CD4-positive, alpha-beta T cell treated with Interleukin-17A for 4 hours (primary cell): ENCODE results near the gene NTHL1.

Source experiments
- DNase-seq: peaks from one replicate; pipeline ENCODE4 v3.0.0-alpha.2; 2020; ENCODE audit warnings: mixed read lengths

The NTHL1 gene

DNA sequence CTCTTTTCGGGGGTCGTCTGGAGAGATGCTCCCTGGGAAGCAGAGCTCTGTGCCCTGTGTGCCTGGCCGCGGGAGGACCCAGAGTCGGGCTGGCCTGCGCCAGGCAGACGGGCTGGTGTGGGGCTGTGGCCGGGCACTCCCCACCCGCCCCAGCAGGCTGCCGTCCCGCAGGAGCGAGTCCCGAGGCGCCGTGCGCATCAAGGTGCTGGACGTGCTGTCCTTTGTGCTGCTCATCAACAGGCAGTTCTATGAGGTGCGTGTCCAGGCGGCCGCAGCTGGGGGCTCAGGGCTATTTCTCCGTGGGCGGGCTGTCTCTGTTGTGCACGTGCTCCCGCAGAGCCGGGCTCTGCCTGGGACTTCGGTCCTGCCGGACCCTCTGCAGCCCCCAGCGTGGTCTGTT lies 15.2 kb upstream of the NTHL1 start:
- no peak for DNase-seq

DNA sequence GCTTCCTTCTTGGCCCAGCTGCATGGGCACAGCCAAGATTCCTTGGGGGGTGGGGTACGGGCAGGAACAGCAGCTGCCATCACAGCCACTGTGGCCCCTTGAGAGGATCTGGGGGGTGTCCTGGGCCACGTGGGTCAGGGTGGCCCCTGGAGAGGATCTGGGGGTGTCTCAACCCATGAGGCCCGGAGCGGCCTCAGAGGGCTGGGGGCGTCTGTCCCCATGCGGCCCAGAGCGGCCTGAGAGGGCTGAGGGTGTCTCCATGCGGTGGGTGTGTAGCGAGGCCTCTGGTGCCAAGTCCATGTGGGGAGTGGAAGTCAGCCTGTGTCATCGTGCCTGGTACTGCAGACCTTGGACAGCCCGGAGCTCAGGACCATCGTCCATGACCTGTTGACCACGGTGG lies 13.9 kb upstream of the NTHL1 start:
- DNase-seq = no peak

GRCh38 chr16:2061023-2061422 lies 13.4 kb upstream of the NTHL1 start:
- no peak for DNase-seq

DNA sequence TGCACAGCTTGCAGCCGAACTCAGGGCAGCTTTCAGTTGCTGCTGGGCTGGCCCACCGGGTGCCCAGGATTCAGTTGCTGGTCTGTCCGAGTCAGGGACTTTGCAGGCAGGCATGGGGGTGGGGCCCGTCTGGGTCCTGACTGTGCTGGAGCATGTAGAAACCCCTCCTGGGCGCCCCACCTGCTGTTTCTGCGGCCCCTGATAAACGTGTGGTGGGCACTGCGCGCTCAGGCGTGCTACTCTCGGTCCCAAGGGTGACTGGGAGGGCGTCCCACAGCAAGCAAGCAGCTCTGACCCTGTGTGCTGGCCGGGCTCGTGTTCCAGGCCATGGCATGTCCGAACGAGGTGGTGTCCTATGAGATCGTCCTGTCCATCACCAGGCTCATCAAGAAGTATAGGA lies 12.7 kb upstream of the NTHL1 start:
- DNase-seq = no peak

DNA sequence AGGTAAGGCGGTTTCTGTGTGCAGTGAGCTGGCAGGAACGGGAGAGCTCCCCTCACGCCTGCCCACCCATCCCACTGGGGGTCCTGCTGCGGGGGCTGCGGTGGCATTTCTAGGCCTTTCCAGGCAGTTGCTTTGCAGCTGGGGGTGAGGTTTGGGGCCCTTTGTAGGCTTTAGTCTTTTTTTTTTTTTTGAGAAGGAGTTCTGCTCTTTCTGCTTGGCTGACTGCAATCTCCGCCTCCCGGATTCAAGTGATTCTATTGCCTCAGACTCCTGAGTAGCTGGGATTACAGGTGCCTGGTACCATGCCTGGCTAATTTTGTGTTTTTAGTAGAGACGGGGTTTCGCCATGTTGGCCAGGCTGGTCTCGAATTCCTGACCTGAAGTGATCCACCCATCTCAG lies 11.2 kb upstream of the NTHL1 start:
- no peak for DNase-seq

DNA sequence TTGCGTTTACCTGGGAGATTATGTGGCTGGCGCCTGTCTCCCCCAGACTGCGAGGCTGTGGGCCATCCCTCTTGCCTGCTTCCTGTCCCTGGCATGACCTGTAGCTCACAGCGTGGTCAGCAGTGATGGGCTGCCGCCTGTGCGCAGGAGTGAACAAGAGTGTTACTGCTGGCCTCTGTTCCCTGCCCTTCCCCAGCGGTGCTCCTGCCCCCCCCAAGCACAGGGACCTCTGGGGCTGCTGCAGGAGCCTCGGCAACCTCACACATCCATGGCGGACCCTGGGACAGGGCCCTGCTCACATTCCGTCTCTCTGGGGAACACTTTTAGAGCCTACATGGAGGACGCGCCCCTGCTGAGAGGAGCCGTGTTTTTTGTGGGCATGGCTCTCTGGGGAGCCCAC lies 10.8 kb upstream of the NTHL1 start:
- DNase-seq = no peak

DNA sequence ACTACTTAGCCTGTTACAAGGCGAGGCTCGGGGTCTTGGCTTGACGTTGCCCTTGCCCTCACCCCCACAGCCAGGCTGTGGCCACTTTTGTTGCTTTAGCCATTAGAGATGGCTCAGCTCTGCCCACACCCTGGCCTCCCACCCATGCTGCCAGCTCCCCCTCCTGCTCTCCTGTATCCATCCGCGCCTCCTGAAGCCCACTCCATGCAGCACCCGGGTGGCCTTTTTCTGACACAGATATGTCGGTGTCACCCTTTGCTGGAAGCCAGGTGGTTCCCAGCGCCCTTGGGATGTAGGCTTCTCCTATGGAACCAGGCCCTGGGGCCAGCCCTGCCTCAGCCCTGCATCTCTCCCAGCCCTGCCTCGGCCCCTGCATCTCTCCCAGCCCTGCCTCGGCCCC lies 9.8 kb upstream of the NTHL1 start:
- DNase-seq = no peak

GRCh38 chr16:2056681-2057407 lies 9.2 kb upstream of the NTHL1 start:
- no peak for DNase-seq

GRCh38 chr16:2056077-2056476 lies 8.4 kb upstream of the NTHL1 start:
- DNase-seq = no peak

- DNase-seq = no peak
Observed at GRCh38 chr16:2054543-2055245, 7.1 kb upstream of the NTHL1 start.

- no peak for DNase-seq
Observed at GRCh38 chr16:2053897-2054296, 6.3 kb upstream of the NTHL1 start.

DNA sequence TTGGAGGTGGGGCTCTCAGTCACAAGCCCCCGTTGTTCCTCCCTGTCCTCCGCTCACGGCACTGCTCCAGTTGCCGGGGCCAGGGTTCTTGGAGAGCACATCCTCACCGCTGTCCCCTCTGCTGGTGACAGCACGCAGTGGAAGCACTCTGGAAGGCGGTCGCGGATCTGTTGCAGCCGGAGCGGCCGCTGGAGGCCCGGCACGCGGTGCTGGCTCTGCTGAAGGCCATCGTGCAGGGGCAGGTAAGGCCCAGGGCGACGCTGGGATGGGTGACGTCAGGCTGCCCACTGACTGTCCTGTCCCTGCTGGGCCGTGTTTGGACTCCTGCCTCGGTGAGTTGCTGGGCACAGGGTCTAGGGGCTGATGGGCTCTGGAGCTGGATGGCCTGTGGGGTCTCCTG lies 5.6 kb upstream of the NTHL1 start:
- DNase-seq = no peak

DNA sequence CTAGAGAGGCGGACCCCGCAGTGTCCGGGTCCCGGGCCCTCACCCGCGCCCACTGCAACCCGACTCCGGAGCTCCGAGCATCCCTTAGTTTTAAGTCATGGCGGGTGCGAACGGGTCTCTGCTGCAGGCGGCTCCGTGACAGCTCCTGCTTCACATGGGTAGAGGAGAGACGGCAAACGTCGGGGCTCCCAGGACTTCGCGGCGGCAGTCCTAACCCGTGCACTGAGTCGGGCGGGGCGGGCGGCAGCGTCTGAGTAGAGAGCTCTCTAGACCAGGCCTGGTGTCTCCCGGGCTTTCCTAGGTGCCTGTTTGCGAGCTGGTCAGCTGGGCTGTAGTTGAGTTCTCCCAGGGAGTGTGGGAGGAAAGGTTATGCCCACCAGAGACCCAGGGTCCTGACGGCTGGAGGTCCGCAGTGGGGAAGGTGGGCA lies 496 bp upstream of the NTHL1 start:
- DNase-seq = no peak

DNA sequence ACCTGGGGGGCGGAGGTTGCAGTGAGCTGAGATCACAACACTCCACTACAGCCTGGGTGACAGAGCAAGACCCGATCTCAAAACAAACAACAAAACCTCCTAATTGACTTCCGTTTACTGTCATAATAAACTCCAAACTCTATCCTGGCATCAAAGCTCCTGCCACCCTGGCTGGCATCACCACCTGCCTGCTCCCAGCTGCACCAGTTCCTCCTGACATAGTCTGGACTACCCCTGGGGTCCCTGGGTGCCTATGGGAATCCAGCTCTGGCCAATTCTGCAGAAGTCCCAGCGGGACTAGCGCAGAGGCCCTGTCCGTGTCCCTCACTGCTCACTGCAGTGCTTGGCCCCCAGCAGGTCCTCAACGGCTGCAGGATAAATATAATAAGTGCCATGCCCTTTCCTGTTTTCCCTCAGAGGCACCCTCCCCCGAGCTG lies 723 bp downstream of the NTHL1 start:
- no peak for DNase-seq

GRCh38 chr16:2045965-2046892 lies 1.4 kb downstream of the NTHL1 start:
- DNase-seq = no peak

DNA sequence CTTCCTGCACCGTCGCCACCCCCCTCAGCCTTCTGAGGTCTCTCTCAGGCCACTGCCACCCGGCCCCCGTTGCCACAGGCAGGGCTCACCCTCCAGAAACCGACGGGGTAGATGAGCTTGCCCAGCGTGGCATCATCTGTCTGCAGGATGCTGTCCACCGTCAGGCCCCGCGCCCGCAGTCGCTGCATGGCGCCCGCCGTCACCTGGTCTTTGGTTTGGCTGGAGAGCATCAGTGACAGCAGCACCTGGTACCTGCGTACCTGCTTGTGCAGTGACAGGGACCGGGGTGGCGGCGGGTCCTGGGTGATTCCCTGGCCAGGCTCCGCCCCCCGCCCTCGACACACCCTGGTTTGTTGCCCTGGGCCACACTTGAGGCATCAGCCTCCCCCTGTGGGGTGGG lies 3.1 kb downstream of the NTHL1 start:
- no peak for DNase-seq

- DNase-seq = no peak
Observed at GRCh38 chr16:2043667-2044451, 3.8 kb downstream of the NTHL1 start.

DNA sequence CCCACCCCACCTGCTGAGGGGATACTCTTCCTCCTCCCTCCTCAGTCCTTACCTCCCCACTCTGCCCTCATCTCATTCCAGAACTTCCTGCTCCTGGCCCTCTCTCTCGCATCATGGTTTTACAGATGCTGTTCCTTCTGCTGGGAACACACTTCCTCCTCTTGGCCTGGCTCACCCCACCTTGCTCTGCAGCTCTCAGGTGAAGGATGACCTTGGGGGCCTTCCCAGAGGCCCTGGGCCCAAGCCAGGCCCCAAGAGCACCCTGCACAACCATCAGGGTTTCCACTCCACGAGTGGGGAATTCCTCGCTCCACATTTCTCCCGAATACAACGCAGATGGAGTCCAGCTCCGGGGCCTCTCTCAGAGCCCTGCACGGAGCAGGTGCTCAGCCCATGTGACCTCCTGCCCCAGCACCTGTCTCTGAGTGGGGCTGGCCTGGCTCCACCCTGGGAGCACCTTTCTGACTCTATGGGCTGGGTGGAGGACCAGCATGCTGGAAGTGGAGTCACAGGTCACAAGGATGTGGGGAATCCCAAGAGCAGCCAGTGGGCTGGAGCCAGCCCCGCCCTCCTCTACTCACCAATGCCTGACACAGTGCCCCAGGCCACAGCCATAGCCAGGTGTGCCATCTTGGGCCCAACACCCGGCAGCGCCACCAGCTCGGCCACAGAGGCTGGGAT lies 4.5 kb downstream of the NTHL1 start:
- DNase-seq = no peak

GRCh38 chr16:2042171-2042985 lies 5.3 kb downstream of the NTHL1 start:
- no peak for DNase-seq

DNA sequence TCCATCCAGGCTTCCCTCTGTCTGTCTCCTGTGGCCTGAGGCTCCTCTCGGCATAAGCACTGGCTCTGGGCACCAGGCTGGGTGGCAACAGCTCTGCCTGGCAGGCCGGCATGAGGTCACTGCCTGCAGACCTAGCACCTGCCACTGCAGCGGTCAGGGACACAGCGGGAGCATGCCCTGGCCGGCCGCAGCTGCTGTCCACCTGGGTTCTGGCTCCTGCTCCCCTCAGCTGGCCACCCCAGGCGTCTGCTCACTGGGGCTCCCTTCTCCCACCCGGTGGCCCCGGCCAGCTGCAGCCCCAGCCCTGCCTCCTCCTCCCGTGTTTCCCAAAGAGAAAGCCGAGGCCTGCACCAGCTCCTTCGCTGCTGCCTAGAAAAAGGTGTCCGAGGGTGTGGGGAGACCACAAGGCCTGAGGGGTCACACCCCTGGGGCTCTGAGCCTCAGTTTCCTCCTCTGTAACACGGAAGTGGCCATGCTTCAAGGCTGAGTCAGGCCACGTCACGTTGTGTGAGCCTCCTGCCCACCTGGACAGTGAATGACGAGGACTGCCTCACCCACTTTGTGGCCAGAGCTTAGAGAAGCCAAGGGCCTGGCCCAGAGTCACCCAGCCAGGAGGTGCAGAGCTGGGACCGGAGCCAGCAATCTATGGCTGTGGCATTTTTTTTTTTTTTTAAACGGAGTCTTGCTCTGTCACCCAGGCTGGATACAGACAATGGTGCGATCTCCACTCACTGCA lies 6.7 kb downstream of the NTHL1 start:
- DNase-seq = no peak
